Erythroblast (primary cell): Measurements from ENCODE around the gene SOX14.

Source experiments
- GATA1 ChIP-seq: IDR thresholded peaks from 2 replicates; pipeline ENCODE4 v1.6.1; 2011; ENCODE audit warnings: low read depth, mild to moderate bottlenecking, control low read depth, low read length, moderate library complexity
- POLR2A ChIP-seq: IDR thresholded peaks from 2 replicates; pipeline ENCODE4 v1.6.1; 2011; ENCODE audit warnings: mild to moderate bottlenecking, low read length

DNA sequence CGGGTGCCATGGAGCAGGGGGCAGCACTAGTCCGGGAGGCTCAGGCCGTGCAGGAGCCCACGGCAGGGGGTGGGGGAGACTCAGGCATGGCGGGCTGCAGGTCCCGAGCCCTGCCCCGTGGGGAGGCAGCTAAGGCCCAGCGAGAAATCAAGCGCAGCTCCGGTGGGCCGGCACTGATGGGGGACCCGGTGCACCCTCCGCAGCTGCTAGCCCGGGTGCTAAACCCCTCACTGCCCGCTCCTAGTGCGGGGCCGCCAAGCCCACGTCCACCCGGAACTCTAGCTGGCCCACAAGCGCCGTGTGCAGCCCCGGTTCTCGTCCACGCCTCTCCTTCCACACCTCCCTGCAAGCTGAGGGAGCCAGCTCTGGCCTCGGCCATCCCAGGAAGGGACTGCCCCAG lies 49.6 kb upstream of the SOX14 start:
- no peak for TF ChIP-seq POLR2A
- TF ChIP-seq GATA1, result no peak
